Duodenal mucosa (tissue), 2 donors: ENCODE results near the gene COX6B2.

ENCODE experiments used
- H3K27ac ChIP-seq: one replicate; pipeline ENCODE4 v1.7.0; 2013; ENCODE audit warnings: low read depth, low read length
- H3K27me3 ChIP-seq, 2 donors: one replicate each; pipeline ENCODE4 v1.7.0; 2013; ENCODE audit warnings: low read length in 2 of 2, control low read depth in 1 of 2; ENCODE audit not compliant: insufficient read depth in 2 of 2, control insufficient read depth in 1 of 2
- H3K36me3 ChIP-seq, 2 donors: one replicate each; pipeline ENCODE4 v1.7.0; 2013; ENCODE audit warnings: low read length in 2 of 2, control low read depth in 1 of 2; ENCODE audit not compliant: insufficient read depth in 2 of 2, control insufficient read depth in 1 of 2
- H3K4me1 ChIP-seq, 2 donors: one replicate each; pipeline ENCODE4 v1.7.0; 2013; ENCODE audit warnings: low read length in 2 of 2, control low read depth in 1 of 2; ENCODE audit not compliant: insufficient read depth in 2 of 2, control insufficient read depth in 1 of 2
- H3K4me3 ChIP-seq, 2 donors: one replicate each; pipeline ENCODE4 v1.7.0; 2013; ENCODE audit warnings: low read length in 2 of 2, low read depth in 1 of 2
- H3K9ac ChIP-seq, 2 donors: one replicate each; pipeline ENCODE4 v1.7.0; 2013; ENCODE audit warnings: low read length in 2 of 2, low read depth in 1 of 2
- H3K9me3 ChIP-seq, 2 donors: one replicate each; pipeline ENCODE4 v1.7.0; 2013; ENCODE audit warnings: low read length in 2 of 2, control low read depth in 1 of 2; ENCODE audit not compliant: control insufficient read depth in 1 of 2

The COX6B2 gene

GRCh38 chr19:55348317-55349034, 6.0 kb downstream of the COX6B2 start:
- Histone ChIP-seq H3K4me1 (peaks cover 22 to 23% of the 10 kb centered on the region in 2 donors), H3K4me3 (no peak overlapping the region), H3K9ac (no peak overlapping the region), H3K9me3 (no peaks in the 10 kb centered on the region), H3K27ac (no peak overlapping the region), H3K36me3 (peaks cover 4 to 10% of the 10 kb centered on the region in 2 donors), H3K27me3 (peaks cover 21 to 26% of the 10 kb centered on the region in 2 donors)

DNA sequence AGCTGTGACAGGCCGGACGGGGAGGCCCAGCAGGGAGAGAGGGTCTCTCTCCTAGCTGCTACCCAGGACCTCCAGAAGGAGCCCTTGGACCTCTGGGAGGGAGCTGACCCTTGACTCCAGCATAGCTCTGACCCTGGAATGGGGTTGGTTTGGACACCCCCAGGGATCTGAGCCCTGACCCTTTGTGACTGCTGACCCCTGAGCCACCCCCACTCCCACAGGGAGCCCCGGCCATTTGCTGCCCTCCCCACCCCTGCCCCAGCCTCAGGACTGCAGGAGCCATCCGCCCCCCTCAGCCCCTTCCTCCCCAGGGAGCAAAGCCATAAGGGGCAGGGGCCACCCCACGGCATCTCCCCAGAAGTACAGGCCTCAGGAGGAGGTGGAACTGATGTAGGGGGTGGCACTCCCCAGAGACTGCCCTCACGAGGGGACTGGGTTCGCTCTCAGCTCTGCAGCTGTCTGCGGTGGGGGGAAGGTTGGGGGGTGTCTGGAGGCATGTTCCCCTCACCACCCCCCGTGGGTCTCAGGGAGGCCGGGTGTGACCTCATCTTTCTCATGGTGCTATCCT, 7.0 kb downstream of the COX6B2 start:
- peaks cover 15% of the 10 kb centered on the region in 2 donors for H3K4me1 ChIP-seq
- no peak overlapping the region for H3K9ac ChIP-seq
- no peak overlapping the region for H3K4me3 ChIP-seq
- H3K9me3 ChIP-seq, result no peaks in the 10 kb centered on the region
- no peak overlapping the region for H3K27ac ChIP-seq
- H3K36me3 ChIP-seq, result peaks cover 5 to 15% of the 10 kb centered on the region in 2 donors
- peaks cover 11 to 16% of the 10 kb centered on the region in 2 donors for H3K27me3 ChIP-seq

- H3K4me1 ChIP-seq, result peaks cover 8 to 10% of the 10 kb centered on the region in 2 donors
- no peak overlapping the region for H3K27ac ChIP-seq
- peaks cover 5 to 15% of the 10 kb centered on the region in 2 donors for H3K36me3 ChIP-seq
- no peak overlapping the region for H3K9ac ChIP-seq
- no peaks in the 10 kb centered on the region for H3K9me3 ChIP-seq
- peaks cover 5 to 10% of the 10 kb centered on the region in 2 donors for H3K27me3 ChIP-seq
- H3K4me3 ChIP-seq, result no peak overlapping the region
Measured at GRCh38 chr19:55346725-55347441, 7.6 kb downstream of the COX6B2 start.

GRCh38 chr19:55345818-55346724, 8.4 kb downstream of the COX6B2 start:
- H3K4me3 ChIP-seq, result no peak overlapping the region
- peaks cover 5 to 15% of the 10 kb centered on the region in 2 donors for H3K36me3 ChIP-seq
- H3K4me1 ChIP-seq, result peaks cover 7 to 11% of the 10 kb centered on the region in 2 donors
- H3K9me3 ChIP-seq, result no peaks in the 10 kb centered on the region
- no peak overlapping the region for H3K27ac ChIP-seq
- H3K9ac ChIP-seq, result no peak overlapping the region
- H3K27me3 ChIP-seq, result peaks cover 0 to 2% of the 10 kb centered on the region in 2 donors

DNA sequence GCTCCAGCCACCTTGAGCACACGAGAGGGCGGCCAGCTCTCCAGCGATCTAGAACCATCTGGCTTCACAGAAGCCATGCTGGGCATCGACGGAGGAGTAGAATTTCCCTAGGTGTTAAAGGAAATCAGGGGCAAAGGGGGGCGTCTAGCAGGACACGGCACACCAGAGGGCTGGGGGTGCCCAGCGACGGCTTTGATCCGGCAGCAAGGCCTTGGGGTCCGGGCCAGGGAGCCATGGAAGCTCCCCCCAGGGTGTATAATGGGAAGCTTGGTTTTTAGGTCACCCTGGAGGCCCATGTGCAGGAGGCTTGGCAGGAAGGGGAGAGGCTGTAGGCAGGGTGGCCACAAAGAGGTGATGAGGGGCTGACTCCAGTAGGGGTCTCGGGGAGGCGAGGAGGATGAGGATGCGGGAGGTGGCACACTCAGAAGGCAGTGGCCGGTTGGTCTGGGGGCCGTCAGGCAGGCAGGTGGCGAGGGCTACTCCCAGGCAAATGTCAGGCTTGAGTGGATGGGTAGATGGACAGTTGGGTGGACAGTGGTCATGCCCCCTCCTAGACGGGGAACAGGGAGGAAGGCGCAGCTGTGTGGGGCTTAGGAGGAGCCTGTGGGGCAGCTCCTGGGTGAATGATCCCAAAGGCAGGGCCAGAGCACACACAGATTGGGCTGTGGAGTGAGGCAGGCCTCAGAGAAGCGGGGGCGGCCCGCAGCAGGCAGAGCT, 9.3 kb downstream of the COX6B2 start:
- Histone ChIP-seq H3K9me3 (no peaks in the 10 kb centered on the region), H3K27me3 (no peaks in the 10 kb centered on the region), H3K4me1 (peaks cover 0 to 17% of the 10 kb centered on the region in 2 donors), H3K27ac (no peak overlapping the region), H3K9ac (no peak overlapping the region), H3K36me3 (peaks cover 5 to 15% of the 10 kb centered on the region in 2 donors), H3K4me3 (no peak overlapping the region)

DNA sequence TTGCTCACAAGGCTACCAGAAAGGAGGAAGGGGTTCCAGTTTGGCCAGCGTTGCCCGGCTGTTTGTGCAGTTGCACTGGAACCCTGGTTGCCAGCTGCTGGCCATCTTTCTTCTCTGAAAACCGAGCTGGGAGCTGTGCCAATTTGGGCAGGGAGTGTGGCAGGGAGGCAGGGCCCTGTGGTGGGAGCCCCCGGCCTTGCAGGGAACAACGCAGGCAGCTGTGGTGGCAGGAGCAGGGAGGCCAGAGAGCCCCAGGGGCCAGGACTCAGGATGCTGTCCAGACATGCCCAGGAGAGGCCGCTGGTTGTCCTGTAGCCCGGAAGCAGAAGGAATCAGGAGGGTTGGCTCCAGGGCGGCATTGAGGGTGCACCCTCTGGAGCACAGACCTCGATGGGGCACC, 10.1 kb downstream of the COX6B2 start:
- Histone ChIP-seq H3K4me1 (peaks cover 0 to 20% of the 10 kb centered on the region in 2 donors), H3K36me3 (peaks cover 5 to 15% of the 10 kb centered on the region in 2 donors)

DNA sequence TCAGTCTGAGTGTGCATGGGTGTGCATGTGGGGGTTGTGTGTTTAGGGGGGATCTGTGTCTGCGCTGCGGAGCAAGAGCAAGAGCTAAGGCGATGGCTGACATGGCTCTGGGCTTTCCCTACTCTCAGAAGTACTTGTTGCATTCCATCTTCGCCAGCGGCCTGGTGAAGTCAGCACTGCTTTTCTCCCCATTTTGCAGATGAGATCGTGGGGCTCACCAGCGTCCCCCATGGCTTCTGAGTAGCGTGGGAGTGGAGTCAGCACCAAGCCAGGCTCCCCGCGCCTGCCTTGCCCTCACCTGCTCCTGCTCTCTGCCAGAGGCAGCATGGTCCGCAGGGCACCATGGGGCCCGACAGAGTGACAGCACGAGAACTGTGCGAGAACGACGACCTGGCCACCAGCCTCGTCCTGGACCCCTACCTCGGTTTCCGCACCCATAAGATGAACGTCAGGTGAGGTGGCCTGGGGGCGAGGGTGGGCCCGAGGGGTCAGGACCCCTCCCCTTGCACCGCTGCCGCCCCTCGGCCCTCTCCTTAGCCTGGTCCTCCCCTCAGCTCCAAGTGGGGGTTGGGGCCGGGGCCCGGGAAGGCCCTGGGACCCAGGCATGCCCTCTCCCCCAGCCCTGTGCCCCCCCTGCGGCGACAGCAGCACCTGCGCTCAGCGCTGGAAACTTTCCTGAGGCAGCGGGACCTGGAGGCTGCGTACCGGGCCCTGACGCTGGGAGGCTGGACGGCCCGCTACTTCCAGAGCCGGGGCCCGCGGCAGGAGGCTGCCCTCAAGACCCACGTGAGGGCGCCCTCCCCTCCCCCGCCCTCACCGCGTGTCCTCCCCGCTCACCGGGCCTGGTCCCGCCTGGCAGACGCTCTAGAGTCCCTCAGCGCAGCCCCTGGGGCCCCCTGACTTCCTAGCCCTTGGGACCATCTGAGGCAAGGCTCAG, 12.7 kb downstream of the COX6B2 start:
- Histone ChIP-seq H3K27ac (no peak overlapping the region), H3K36me3 (peaks cover 5 to 15% of the 10 kb centered on the region in 2 donors), H3K4me1 (peaks cover 7 to 28% of the 10 kb centered on the region in 2 donors), H3K27me3 (no peaks in the 10 kb centered on the region), H3K9me3 (no peaks in the 10 kb centered on the region), H3K9ac (no peak overlapping the region), H3K4me3 (peak overlapping the region in 1 of 2 donors; percentile 84)

More for the DNA sequence above, 10.1 kb downstream of the COX6B2 start:
- no peaks in the 10 kb centered on the region for H3K27me3 ChIP-seq
- no peak overlapping the region for H3K9ac ChIP-seq
- H3K27ac ChIP-seq, result no peak overlapping the region
- H3K4me3 ChIP-seq, result no peak overlapping the region
- H3K9me3 ChIP-seq, result no peaks in the 10 kb centered on the region

DNA sequence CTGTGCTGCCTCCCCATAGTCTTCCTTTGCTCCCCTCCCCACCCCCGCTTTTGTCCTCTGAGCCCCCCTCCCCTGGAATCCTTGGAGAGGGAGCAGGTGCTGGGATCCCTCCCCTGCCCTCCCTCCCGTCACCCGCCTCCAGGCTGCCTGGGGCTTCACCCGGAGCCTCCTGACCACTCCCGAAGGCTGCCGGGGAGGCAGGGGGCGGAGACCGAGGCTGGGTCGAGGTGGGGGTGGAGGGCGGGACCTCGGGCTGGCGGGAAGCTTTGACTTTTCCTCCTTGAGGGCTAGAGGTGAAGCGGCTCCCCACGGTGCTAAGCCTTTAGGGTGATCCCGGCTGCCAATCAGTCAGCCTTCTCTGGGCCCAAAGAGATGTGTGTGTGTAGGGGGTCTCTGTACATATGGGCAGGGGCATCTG, 13.3 kb downstream of the COX6B2 start:
- Histone ChIP-seq H3K9me3 (no peaks in the 10 kb centered on the region), H3K27me3 (no peaks in the 10 kb centered on the region), H3K4me1 (peaks cover 7 to 28% of the 10 kb centered on the region in 2 donors), H3K4me3 (peak overlapping the region; percentile 80 to 84), H3K27ac (no peak overlapping the region), H3K36me3 (peaks cover 5 to 12% of the 10 kb centered on the region in 2 donors), H3K9ac (peak overlapping the region in 1 of 2 donors; percentile 98)
